Smooth muscle cell (in vitro differentiated cells): ENCODE data around the gene CLSTN3. TPM values are rescaled to one million over a fixed set of nuclear protein-coding genes. Genes with fewer than 3 reads are reported as not detected.

Experiments
- DNase-seq: peaks from one replicate; lab custom pipeline; 2025; ENCODE audit not compliant: unreplicated experiment; lab: John Stamatoyannopoulos, UW
- H2AFZ ChIP-seq: fragments of 200-600 bp; sonication (generic); 2 replicates; pipeline ENCODE4 v1.6.0; 2016; ENCODE audit warnings: antibody characterized with exemption, low read depth, mild to moderate bottlenecking
- H3F3A ChIP-seq: fragments of 200-600 bp; sonication (generic); 2 replicates; pipeline ENCODE4 v1.6.0; 2017; ENCODE audit warnings: antibody characterized with exemption, low read depth
- H3K27ac ChIP-seq: fragments of 200-600 bp; sonication (generic); 2 replicates; pipeline ENCODE4 v1.5.1; 2016; ENCODE audit warnings: low read depth, mild to moderate bottlenecking
- H3K27me3 ChIP-seq: fragments of 200-600 bp; sonication (generic); 2 replicates; pipeline ENCODE4 v1.6.1; 2016; ENCODE audit warnings: low read depth, mild to moderate bottlenecking
- H3K36me3 ChIP-seq: fragments of 200-600 bp; sonication (generic); 2 replicates; pipeline ENCODE4 v1.5.1; 2016; ENCODE audit warnings: low read depth
- H3K4me1 ChIP-seq: fragments of 200-600 bp; sonication (generic); 2 replicates; pipeline ENCODE4 v1.5.1; 2016; ENCODE audit warnings: low read depth
- H3K4me2 ChIP-seq: fragments of 200-600 bp; sonication (generic); 2 replicates; pipeline ENCODE4 v1.6.0; 2016; ENCODE audit warnings: mild to moderate bottlenecking
- H3K4me3 ChIP-seq: fragments of 200-600 bp; sonication (generic); 2 replicates; pipeline ENCODE4 v1.5.1; 2016; ENCODE audit warnings: mild to moderate bottlenecking
- H3K79me2 ChIP-seq: fragments of 200-600 bp; sonication (generic); 2 replicates; pipeline ENCODE4 v1.6.0; 2016; ENCODE audit warnings: low read depth, mild to moderate bottlenecking
- H3K9ac ChIP-seq: fragments of 200-600 bp; sonication (generic); 2 replicates; pipeline ENCODE4 v1.6.0; 2016; ENCODE audit warnings: low read depth
- H3K9me3 ChIP-seq: fragments of 200-600 bp; sonication (generic); replicated peaks from 2 replicates; pipeline ENCODE4 v1.5.1; 2016; ENCODE audit warnings: low read depth
- H4K20me1 ChIP-seq: fragments of 200-600 bp; sonication (generic); 2 replicates; pipeline ENCODE4 v1.6.0; 2016; ENCODE audit warnings: low read depth
- CTCF ChIP-seq: fragments of 200-600 bp; sonication (generic); IDR thresholded peaks from 2 replicates; pipeline ENCODE4 v1.5.1; 2017; ENCODE audit warnings: borderline replicate concordance, mild to moderate bottlenecking, antibody characterized with exemption; ENCODE audit not compliant: insufficient read depth, poor library complexity, severe bottlenecking
- WGBS: methylation state at CpG from one replicate; pipeline ENCODE4 v1.1.7; 2016; ENCODE audit warnings: low lambda C conversion rate; 5-methylcytosine and 5-hydroxymethylcytosine counted together
- polyA plus RNA-seq: library from polyadenylated mRNA; unstranded; fragments of >200 nt; fragmentation: Nextera tagmentation; extraction: Ambion mirVana; gene quantifications from 2 replicates; pipeline ENCODE4 v1.2.1, GENCODE V29; 2016
- small RNA-seq: library from RNA; depleted of rRNA; stranded (forward); fragments of <200 nt; gene quantifications from one replicate; pipeline ENCODE3, GENCODE V24; 2014
- total RNA-seq: library from RNA; depleted of rRNA; stranded (reverse); fragments of >200 nt; gene quantifications from 2 replicates; pipeline ENCODE4 v1.2.3, GENCODE V29; 2014

The CLSTN3 gene
- total and polyA plus RNA-seq, 2 experiments from 2014 or later: 12.4 to 51.0 TPM

- no peaks in the 10 kb centered on the region for H3K27me3 ChIP-seq
- TF ChIP-seq CTCF: no peak
- WGBS: 98% methylated on average over 10 of the region's 10 CpGs
These were observed 77.9 kb downstream of the CLSTN3 start for GRCh38 chr12:7207866-7208625.

More at GRCh38 chr12:7207866-7208625, 77.9 kb downstream of the CLSTN3 start:
- peaks cover 4% of the 10 kb centered on the region for H3K9me3 ChIP-seq
- H3K36me3 ChIP-seq: peaks cover 23% of the 10 kb centered on the region
- no peaks in the 10 kb centered on the region for H3F3A ChIP-seq
- H4K20me1 ChIP-seq: no peaks in the 10 kb centered on the region
- no peak overlapping the region for H3K9ac ChIP-seq
- H3K4me3 ChIP-seq: no peak overlapping the region
- H3K4me2 ChIP-seq: no peak overlapping the region
- no peaks in the 10 kb centered on the region for H3K4me1 ChIP-seq
- DNase-seq: no peak
- H2AFZ ChIP-seq: no peak overlapping the region
- no peaks in the 10 kb centered on the region for H3K79me2 ChIP-seq
- no peak overlapping the region for H3K27ac ChIP-seq

Small RNA genes lying within 50 kb of the gene (small RNA-seq; reads per million reads assigned to genes)
- gene RNU6-485P: not detected

Other genes starting within 250 kb of the CLSTN3 start
- 14.2 and 19.9 TPM in 2 replicates for gene LRRC23, start 225.5 kb upstream of the CLSTN3 start, total RNA-seq
- gene LRRC23, start 225.5 kb upstream of the CLSTN3 start, polyA plus RNA-seq: 13.7 and 19.5 TPM in 2 replicates
- gene ENO2, start 215.8 kb upstream of the CLSTN3 start, total RNA-seq: 52.5 and 58.8 TPM in 2 replicates
- 105 and 127 TPM in 2 replicates for gene ENO2, start 215.8 kb upstream of the CLSTN3 start, polyA plus RNA-seq
- 9.9 and 30.4 TPM in 2 replicates for gene ATN1, start 202.4 kb upstream of the CLSTN3 start, total RNA-seq
- 28.8 and 36.1 TPM in 2 replicates for gene ATN1, start 202.4 kb upstream of the CLSTN3 start, polyA plus RNA-seq
- gene RNU7-1, start 186.6 kb upstream of the CLSTN3 start, total RNA-seq: not detected in 2 replicates
- not detected in 2 replicates for gene RNU7-1, start 186.6 kb upstream of the CLSTN3 start, polyA plus RNA-seq
- gene C12orf57, start 186.3 kb upstream of the CLSTN3 start, total RNA-seq: 433 and 494 TPM in 2 replicates
- gene C12orf57, start 186.3 kb upstream of the CLSTN3 start, polyA plus RNA-seq: 360 and 397 TPM in 2 replicates
- 4.3 and 5.5 TPM in 2 replicates for gene PTPN6, start 179.0 kb upstream of the CLSTN3 start, total RNA-seq
- 2.8 and 8.7 TPM in 2 replicates for gene PTPN6, start 179.0 kb upstream of the CLSTN3 start, polyA plus RNA-seq
- gene PHB2, start 159.7 kb upstream of the CLSTN3 start, total RNA-seq: 148 and 162 TPM in 2 replicates
- gene PHB2, start 159.7 kb upstream of the CLSTN3 start, polyA plus RNA-seq: 139 and 155 TPM in 2 replicates
- gene EMG1, start 159.5 kb upstream of the CLSTN3 start, total RNA-seq: 21.9 and 26.5 TPM in 2 replicates
- gene EMG1, start 159.5 kb upstream of the CLSTN3 start, polyA plus RNA-seq: 54.4 and 62.0 TPM in 2 replicates
- gene LPCAT3, start 111.9 kb upstream of the CLSTN3 start, total RNA-seq: 16.9 and 28.3 TPM in 2 replicates
- 34.3 and 35.9 TPM in 2 replicates for gene LPCAT3, start 111.9 kb upstream of the CLSTN3 start, polyA plus RNA-seq
- gene C1S, start 69.7 kb upstream of the CLSTN3 start, total RNA-seq: 38.5 and 65.7 TPM in 2 replicates
- gene C1S, start 69.7 kb upstream of the CLSTN3 start, polyA plus RNA-seq: 61.1 and 69.2 TPM in 2 replicates
- gene C1R, start 37.9 kb upstream of the CLSTN3 start, total RNA-seq: 51.2 and 58.9 TPM in 2 replicates
- 78.7 and 83.8 TPM in 2 replicates for gene C1R, start 37.9 kb upstream of the CLSTN3 start, polyA plus RNA-seq
- gene C1RL, start 21.2 kb upstream of the CLSTN3 start, total RNA-seq: 18.5 and 21.1 TPM in 2 replicates
- gene C1RL, start 21.2 kb upstream of the CLSTN3 start, polyA plus RNA-seq: 8.7 and 9.8 TPM in 2 replicates
- gene RBP5, start 1.5 kb upstream of the CLSTN3 start, total RNA-seq: not detected in 2 replicates
- 0.21 and 2.3 TPM in 2 replicates for gene RBP5, start 1.5 kb upstream of the CLSTN3 start, polyA plus RNA-seq
- gene PEX5, start 59.3 kb downstream of the CLSTN3 start, total RNA-seq: 6.6 and 13.2 TPM in 2 replicates
- 8.3 and 8.9 TPM in 2 replicates for gene PEX5, start 59.3 kb downstream of the CLSTN3 start, polyA plus RNA-seq
- not detected in 2 replicates for gene ACSM4, start 173.7 kb downstream of the CLSTN3 start, total RNA-seq
- gene ACSM4, start 173.7 kb downstream of the CLSTN3 start, polyA plus RNA-seq: not detected in 2 replicates